ENCODE measurements around the gene NME9. TPM values are rescaled to one million over a fixed set of nuclear protein-coding genes. Genes with fewer than 3 reads are reported as not detected.
A peak's percentile ranks its signal among the peaks of the same experiment; 100 is the strongest.

NME9 gene
- total and polyA plus RNA-seq, 7 experiments from 2014 or later, result 0.52 to 2.0 (median 0.71) TPM; not detected in 1

DNA sequence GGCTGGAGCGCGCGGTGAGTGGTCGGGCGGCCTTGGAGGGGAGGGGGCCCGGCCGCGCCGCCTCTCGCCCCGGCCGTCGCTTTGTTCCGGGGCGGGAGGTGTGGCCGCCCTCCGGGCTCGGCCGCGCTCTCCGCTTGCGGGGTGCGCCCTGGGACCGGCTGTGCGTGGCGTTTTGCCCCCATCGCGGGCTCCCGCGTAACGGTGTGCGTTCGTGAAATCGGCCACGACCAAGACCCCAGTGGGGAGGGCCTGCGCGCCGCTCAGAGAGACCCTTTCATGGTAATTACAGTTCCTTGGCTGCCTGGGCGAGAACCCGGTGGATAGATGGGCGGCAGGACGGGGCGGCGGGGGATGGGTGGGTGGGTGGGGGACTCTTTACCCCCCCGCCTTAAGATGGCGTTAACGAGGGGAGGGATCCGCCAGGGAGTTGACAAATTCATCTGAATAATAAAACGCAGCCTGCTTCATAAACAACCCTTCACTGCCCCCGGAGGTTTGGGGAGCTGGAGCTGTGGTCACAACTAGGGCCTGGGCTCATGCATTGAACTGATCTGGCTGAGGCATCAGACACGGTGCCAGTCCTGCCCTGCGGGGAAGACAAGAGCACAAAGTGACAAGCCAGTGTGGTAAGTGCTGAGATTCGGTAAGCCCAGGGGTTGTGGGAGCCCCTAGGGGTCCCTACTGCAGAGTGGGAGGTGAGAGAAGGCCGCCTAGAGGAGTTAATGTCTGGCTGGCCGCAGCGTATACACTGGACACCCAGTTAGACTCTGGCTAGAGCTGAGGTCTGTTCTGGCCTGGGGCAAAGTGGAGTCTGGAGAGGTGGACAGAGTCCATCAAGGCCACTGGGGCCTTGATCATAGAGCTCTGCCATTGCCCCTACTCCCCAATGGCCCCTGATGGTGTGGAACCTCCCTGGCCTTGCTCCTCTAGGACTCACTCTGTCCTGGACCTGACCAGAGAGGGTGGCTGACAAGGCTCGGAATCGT lies 19.4 kb upstream of the NME9 start:
- H3K36me3 Mint-ChIP-seq, result peaks cover 0 to 7% (median 0%) of the 10 kb centered on the region in 5 donors
- H3K9me3 Mint-ChIP-seq, result peaks cover 0 to 4% (median 0%) of the 10 kb centered on the region in 11 donors
- peaks cover 0 to 11% (median 9%) of the 10 kb centered on the region in 7 donors for H3K4me1 Mint-ChIP-seq
- intact Hi-C loops (cut with micrococcal nuclease), result loop anchor here in 1 of 2 donors (1.0 kb wide), 2 partner anchors 20 to 169 kb away; partner anchors contain the start of gene NME9
- H3K27ac Mint-ChIP-seq, result no peak overlapping the region
- Histone ChIP-seq H3K27ac (ENCODE audit: low read depth, low read length) (no peak overlapping the region), H3K4me3 (ENCODE audit: low read length) (no peak overlapping the region), H3K9me3 (ENCODE audit: control insufficient read depth in 2 of 3, low read length in 3 of 3) (no peaks in the 10 kb centered on the region), H3K36me3 (ENCODE audit: control insufficient read depth in 2 of 3, insufficient read depth in 3 of 3, low read length in 3 of 3) (no peaks in the 10 kb centered on the region), H3K4me1 (ENCODE audit: control insufficient read depth in 2 of 2, insufficient read depth in 2 of 2, low read length in 2 of 2) (no peaks in the 10 kb centered on the region), H3K27me3 (ENCODE audit: control insufficient read depth in 2 of 2, insufficient read depth in 2 of 2, low read length in 2 of 2) (no peaks in the 10 kb centered on the region)
- H3K4me3 Mint-ChIP-seq, result peak overlapping the region; percentile 45 to 98 (median 66)
- DNase-seq (no peak), ATAC-seq (peak; percentile 5)
- ChIA-PET POLR2A (no interaction called here), CTCF (interaction anchor here (0.8 kb wide), 1 partner anchor 168 kb away, joined by 3 read pairs; no protein-coding TSS in a partner anchor)
- H3K27me3 Mint-ChIP-seq, result peaks cover 26 to 45% (median 28%) of the 10 kb centered on the region in 5 donors

DNA sequence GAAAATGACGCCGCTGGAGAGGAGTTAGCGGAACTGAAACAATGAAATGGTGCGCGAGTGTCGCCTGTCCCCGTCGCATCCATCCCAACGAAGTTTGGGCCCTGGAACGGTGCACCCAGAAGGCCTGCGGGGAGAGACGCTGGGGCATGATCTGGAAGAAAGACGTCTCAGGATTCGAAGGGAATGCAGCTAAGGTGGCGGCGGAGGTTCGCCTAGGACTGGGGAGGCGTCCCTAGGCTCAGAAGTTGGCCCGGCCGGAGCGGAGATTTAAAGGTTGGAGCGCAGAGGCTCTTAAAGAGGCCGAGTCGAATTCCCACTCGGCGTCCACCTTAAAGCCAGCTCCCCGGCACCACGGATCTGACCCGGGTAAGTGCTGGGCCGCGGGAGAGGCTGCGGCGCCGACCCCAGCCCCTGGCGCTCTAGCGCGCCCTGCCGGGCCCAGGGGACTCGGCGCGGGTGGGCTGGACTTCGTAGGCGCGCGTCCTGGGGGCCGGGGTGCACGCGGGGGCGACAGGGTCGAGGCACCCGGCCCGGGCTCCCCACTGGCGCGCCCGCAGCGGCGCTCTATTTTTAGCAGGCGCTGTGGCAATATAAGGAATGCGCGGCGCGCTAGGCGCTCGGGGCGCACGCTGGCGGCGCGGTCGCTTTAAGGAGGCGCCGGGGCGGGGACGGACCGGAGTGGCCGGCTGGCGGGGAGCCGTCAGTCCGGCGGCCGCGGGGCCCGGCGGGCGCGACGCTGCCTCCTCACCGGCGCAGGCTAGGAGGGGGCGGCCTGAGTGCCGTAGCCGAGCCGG lies 18.5 kb upstream of the NME9 start, which contains the start of gene MRAS:
MRAS (plus strand) TSS at position 620 of the 794 bp plus-strand sequence. CDS start 24,305 bp downstream, outside the sequence.
- DNase-seq (peak; percentile 10 to 44 (median 27)), ATAC-seq (peak; percentile 68)
- no peaks in the 10 kb centered on the region for H3K9me3 ChIP-seq (ENCODE audit: control insufficient read depth in 2 of 3, low read length in 3 of 3)
- H3K27me3 Mint-ChIP-seq, result peaks cover 26 to 43% (median 28%) of the 10 kb centered on the region in 5 donors
- CTCF ChIA-PET, result no interaction called here
- H3K9me3 Mint-ChIP-seq, result peaks cover 0 to 4% (median 0%) of the 10 kb centered on the region in 11 donors
- H3K27ac ChIP-seq (ENCODE audit: low read depth, low read length), result no peak within 1 kb of the TSS
- POLR2A ChIA-PET, result no interaction called here
- peak within 1 kb of the TSS; percentile 90 to 99 (median 95) for H3K4me3 Mint-ChIP-seq
- no peaks in the 10 kb centered on the region for H3K4me1 ChIP-seq (ENCODE audit: control insufficient read depth in 2 of 2, insufficient read depth in 2 of 2, low read length in 2 of 2)
- H3K36me3 ChIP-seq (ENCODE audit: control insufficient read depth in 2 of 3, insufficient read depth in 3 of 3, low read length in 3 of 3), result no peaks in the 10 kb centered on the region
- peaks cover 0 to 11% (median 9%) of the 10 kb centered on the region in 7 donors for H3K4me1 Mint-ChIP-seq
- H3K4me3 ChIP-seq (ENCODE audit: low read length), result peak within 1 kb of the TSS; percentile 50
- intact Hi-C loops (cut with micrococcal nuclease), result loop anchor here (1.0 to 2.0 kb wide), 3 partner anchors 19 to 168 kb away; partner anchors contain the start of gene NME9 (in 2 of the 2)
- H3K27me3 ChIP-seq (ENCODE audit: control insufficient read depth in 2 of 2, insufficient read depth in 2 of 2, low read length in 2 of 2), result no peaks in the 10 kb centered on the region
- peak within 1 kb of the TSS in 3 of 9 donors; percentile 22 to 65 (median 41) for H3K27ac Mint-ChIP-seq
- H3K36me3 Mint-ChIP-seq, result peaks cover 0 to 7% (median 0%) of the 10 kb centered on the region in 5 donors

DNA sequence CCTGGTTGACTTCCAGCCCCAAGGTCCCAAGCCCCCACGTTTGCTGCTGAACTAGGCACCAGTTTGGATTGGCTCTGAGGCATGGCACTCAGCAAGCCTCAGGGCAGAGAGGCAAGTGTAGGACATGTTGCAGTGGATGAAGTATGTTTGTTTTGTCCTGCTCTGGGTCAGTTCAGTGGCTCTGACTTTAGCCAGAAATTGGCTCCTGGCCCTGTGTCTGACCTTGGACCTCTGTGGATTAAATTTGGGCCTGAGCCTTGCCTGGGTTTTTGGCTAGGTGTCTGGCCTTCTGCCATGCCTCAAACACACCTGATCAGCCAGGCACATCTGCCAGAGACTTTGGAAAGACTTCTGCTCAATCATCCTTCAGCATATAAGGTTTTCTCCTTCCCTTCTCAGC lies 15.1 kb upstream of the NME9 start:
- Mint-ChIP-seq H3K4me3 (no peak overlapping the region), H3K27ac (no peak overlapping the region), H3K9me3 (peaks cover 0 to 6% (median 0%) of the 10 kb centered on the region in 11 donors), H3K36me3 (peaks cover 0 to 7% (median 0%) of the 10 kb centered on the region in 5 donors), H3K27me3 (peaks cover 26 to 29% (median 26%) of the 10 kb centered on the region in 5 donors), H3K4me1 (peaks cover 0 to 11% (median 9%) of the 10 kb centered on the region in 7 donors)
- Histone ChIP-seq H3K4me1 (ENCODE audit: control insufficient read depth in 2 of 2, insufficient read depth in 2 of 2, low read length in 2 of 2) (no peaks in the 10 kb centered on the region), H3K4me3 (ENCODE audit: low read length) (no peak overlapping the region), H3K27me3 (ENCODE audit: control insufficient read depth in 2 of 2, insufficient read depth in 2 of 2, low read length in 2 of 2) (no peaks in the 10 kb centered on the region), H3K27ac (ENCODE audit: low read depth, low read length) (no peak overlapping the region), H3K9me3 (ENCODE audit: control insufficient read depth in 2 of 3, low read length in 3 of 3) (no peaks in the 10 kb centered on the region), H3K36me3 (ENCODE audit: control insufficient read depth in 2 of 3, insufficient read depth in 3 of 3, low read length in 3 of 3) (no peaks in the 10 kb centered on the region)
- no peak for DNase-seq
- CTCF ChIA-PET, result interaction anchor here (0.5 to 0.7 kb wide), 2 partner anchors 131 to 567 kb away, joined by 3 to 9 read pairs; no protein-coding TSS in a partner anchor
- intact Hi-C loops (cut with micrococcal nuclease), result no loop called here
- POLR2A ChIA-PET, result no interaction called here
- no peak for ATAC-seq

DNA sequence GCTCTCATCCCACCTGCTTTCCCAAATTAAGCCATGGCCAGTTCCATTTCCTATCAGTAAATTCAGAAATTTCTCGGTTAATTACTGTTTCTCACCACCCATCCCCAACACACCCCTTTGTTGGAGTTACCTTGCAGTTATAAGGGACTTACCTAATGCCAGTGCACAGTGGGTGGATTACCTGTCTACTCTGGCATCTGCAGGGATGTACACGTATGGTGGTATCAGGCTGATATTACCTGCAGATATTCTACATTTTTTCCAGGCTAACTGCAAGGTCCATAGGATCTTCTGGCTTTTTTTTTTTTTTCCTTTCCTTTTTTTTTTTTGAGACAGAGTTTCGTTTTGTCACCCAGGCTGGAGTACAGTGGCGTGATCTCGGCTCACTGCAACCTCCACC lies 10.9 kb upstream of the NME9 start:
- CTCF ChIA-PET, result no interaction called here
- H3K27ac Mint-ChIP-seq, result no peak overlapping the region
- Histone ChIP-seq H3K27me3 (ENCODE audit: control insufficient read depth in 2 of 2, insufficient read depth in 2 of 2, low read length in 2 of 2) (no peaks in the 10 kb centered on the region), H3K9me3 (ENCODE audit: control insufficient read depth in 2 of 3, low read length in 3 of 3) (no peaks in the 10 kb centered on the region), H3K4me1 (ENCODE audit: control insufficient read depth in 2 of 2, insufficient read depth in 2 of 2, low read length in 2 of 2) (no peaks in the 10 kb centered on the region), H3K27ac (ENCODE audit: low read depth, low read length) (no peak overlapping the region), H3K4me3 (ENCODE audit: low read length) (no peak overlapping the region), H3K36me3 (ENCODE audit: control insufficient read depth in 2 of 3, insufficient read depth in 3 of 3, low read length in 3 of 3) (no peaks in the 10 kb centered on the region)
- DNase-seq (no peak), ATAC-seq (no peak)
- no peaks in the 10 kb centered on the region for H3K4me1 Mint-ChIP-seq
- H3K9me3 Mint-ChIP-seq, result peaks cover 0 to 3% (median 0%) of the 10 kb centered on the region in 11 donors
- no peaks in the 10 kb centered on the region for H3K36me3 Mint-ChIP-seq
- POLR2A ChIA-PET, result no interaction called here
- peaks cover 0 to 3% (median 0%) of the 10 kb centered on the region in 5 donors for H3K27me3 Mint-ChIP-seq
- no peak overlapping the region for H3K4me3 Mint-ChIP-seq
- intact Hi-C loops (cut with micrococcal nuclease), result no loop called here

DNA sequence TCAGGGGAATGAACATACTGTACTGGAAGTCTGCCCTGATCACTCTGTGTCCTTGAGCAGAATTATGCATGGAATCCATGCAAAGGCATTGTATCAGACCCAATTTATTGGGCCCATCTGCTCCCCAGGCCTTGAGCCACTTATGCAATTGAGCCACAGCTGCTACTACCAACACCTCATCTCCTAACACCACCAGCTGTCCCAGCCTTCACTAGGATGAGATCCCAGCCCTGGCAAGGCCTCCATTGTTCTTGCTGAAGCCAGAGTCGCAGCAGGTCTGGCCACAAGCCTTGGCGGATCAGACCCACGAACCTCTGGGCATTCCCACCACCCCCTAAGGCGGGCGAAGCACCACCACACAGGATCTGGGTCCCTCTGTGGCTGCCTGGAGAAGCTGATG lies 9.2 kb upstream of the NME9 start:
- H3K27me3 ChIP-seq (ENCODE audit: control insufficient read depth in 2 of 2, insufficient read depth in 2 of 2, low read length in 2 of 2), result no peaks in the 10 kb centered on the region
- intact Hi-C loops (cut with micrococcal nuclease), result no loop called here
- peaks cover 0 to 3% (median 0%) of the 10 kb centered on the region in 11 donors for H3K9me3 Mint-ChIP-seq

DNA sequence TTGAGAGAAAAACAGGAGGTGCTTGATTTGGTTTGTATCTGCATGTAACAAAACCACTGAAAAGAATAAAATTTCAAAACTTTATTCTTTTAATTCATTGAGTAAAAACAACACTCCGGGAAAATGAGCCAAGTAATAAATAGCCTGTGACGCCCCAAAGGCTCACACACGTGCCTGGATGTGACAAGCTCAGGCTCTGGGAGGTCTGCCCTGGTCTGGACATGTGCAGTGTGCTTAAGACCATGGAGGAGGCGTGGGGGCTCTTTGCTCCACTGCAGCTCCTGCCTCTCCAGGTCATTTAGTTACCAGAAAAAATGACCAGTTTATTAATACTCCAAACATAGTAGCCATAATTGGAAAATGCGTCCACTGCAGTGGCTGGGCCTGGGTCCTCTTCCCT lies 8.6 kb upstream of the NME9 start:
- intact Hi-C loops (cut with micrococcal nuclease), result no loop called here
- Histone ChIP-seq H3K27me3 (ENCODE audit: control insufficient read depth in 2 of 2, insufficient read depth in 2 of 2, low read length in 2 of 2) (no peaks in the 10 kb centered on the region), H3K4me3 (ENCODE audit: low read length) (no peak overlapping the region), H3K27ac (ENCODE audit: low read depth, low read length) (no peak overlapping the region), H3K4me1 (ENCODE audit: control insufficient read depth in 2 of 2, insufficient read depth in 2 of 2, low read length in 2 of 2) (no peaks in the 10 kb centered on the region), H3K9me3 (ENCODE audit: control insufficient read depth in 2 of 3, low read length in 3 of 3) (no peaks in the 10 kb centered on the region), H3K36me3 (ENCODE audit: control insufficient read depth in 2 of 3, insufficient read depth in 3 of 3, low read length in 3 of 3) (no peaks in the 10 kb centered on the region)
- H3K4me1 Mint-ChIP-seq, result no peaks in the 10 kb centered on the region
- POLR2A ChIA-PET, result no interaction called here
- no peak overlapping the region for H3K27ac Mint-ChIP-seq
- peaks cover 0 to 13% (median 0%) of the 10 kb centered on the region in 5 donors for H3K27me3 Mint-ChIP-seq
- no peak for DNase-seq
- no peaks in the 10 kb centered on the region for H3K36me3 Mint-ChIP-seq
- H3K9me3 Mint-ChIP-seq, result peaks cover 0 to 3% (median 0%) of the 10 kb centered on the region in 11 donors
- CTCF ChIA-PET, result no interaction called here
- ATAC-seq, result no peak
- no peak overlapping the region for H3K4me3 Mint-ChIP-seq

More for the DNA sequence above, 9.2 kb upstream of the NME9 start:
- H3K27ac ChIP-seq (ENCODE audit: low read depth, low read length), result no peak overlapping the region
- DNase-seq (no peak), ATAC-seq (no peak)
- ChIA-PET POLR2A (no interaction called here), CTCF (no interaction called here)
- no peaks in the 10 kb centered on the region for H3K9me3 ChIP-seq (ENCODE audit: control insufficient read depth in 2 of 3, low read length in 3 of 3)
- H3K4me3 Mint-ChIP-seq, result no peak overlapping the region
- H3K4me1 Mint-ChIP-seq, result no peaks in the 10 kb centered on the region
- peaks cover 0 to 10% (median 0%) of the 10 kb centered on the region in 5 donors for H3K27me3 Mint-ChIP-seq
- no peaks in the 10 kb centered on the region for H3K4me1 ChIP-seq (ENCODE audit: control insufficient read depth in 2 of 2, insufficient read depth in 2 of 2, low read length in 2 of 2)
- no peak overlapping the region for H3K4me3 ChIP-seq (ENCODE audit: low read length)
- no peaks in the 10 kb centered on the region for H3K36me3 ChIP-seq (ENCODE audit: control insufficient read depth in 2 of 3, insufficient read depth in 3 of 3, low read length in 3 of 3)
- no peak overlapping the region for H3K27ac Mint-ChIP-seq
- H3K36me3 Mint-ChIP-seq, result no peaks in the 10 kb centered on the region

Data from naive thymus-derived CD4-positive, alpha-beta T cell (primary cell).